ENCODE data around the gene CNTN1. TPM values are rescaled to one million over a fixed set of nuclear protein-coding genes. Genes with fewer than 3 reads are reported as not detected.

CNTN1 gene
- total RNA-seq, 1 experiment from 2014 or later, result 6.5 TPM

- Histone ChIP-seq H4K5ac (ENCODE audit: insufficient read length, low read depth, low read length) (no peak overlapping the region), H2BK12ac (ENCODE audit: insufficient read length, low read depth, low read length) (no peak overlapping the region), H3K14ac (ENCODE audit: insufficient read depth, low read length) (no peak overlapping the region), H2AK5ac (ENCODE audit: insufficient read length, low read length) (no peak overlapping the region), H2BK15ac (ENCODE audit: low read depth, low read length) (no peak overlapping the region), H3K56ac (ENCODE audit: insufficient read length, low read depth, low read length) (no peak overlapping the region), H3K23ac (ENCODE audit: insufficient read length, low read depth, low read length) (no peak overlapping the region), H2BK120ac (ENCODE audit: low read depth, low read length, poor library complexity, severe bottlenecking) (no peak overlapping the region), H3K23me2 (ENCODE audit: insufficient read length, low read depth, low read length, poor library complexity, severe bottlenecking) (no peaks in the 10 kb centered on the region), H3K79me2 (ENCODE audit: insufficient read depth, low read length) (no peaks in the 10 kb centered on the region), H3K27me3 (ENCODE audit: insufficient read depth, low read length) (no peaks in the 10 kb centered on the region), H2BK5ac (ENCODE audit: insufficient read length, low read length) (no peak overlapping the region), H3K79me1 (ENCODE audit: insufficient read depth, low read depth, low read length, poor library complexity, severe bottlenecking) (no peaks in the 10 kb centered on the region), H2BK20ac (ENCODE audit: low read depth, low read length, poor library complexity, severe bottlenecking) (no peak overlapping the region), H3T11ph (ENCODE audit: low read length) (no peak overlapping the region), H3K18ac (ENCODE audit: insufficient read length, low read depth, low read length) (no peak overlapping the region), H4K91ac (ENCODE audit: insufficient read length, low read depth, low read length) (no peak overlapping the region), H3K27ac (ENCODE audit: insufficient read length, low read depth, low read length) (no peak overlapping the region), H3K9me3 (ENCODE audit: control insufficient read depth, low read depth, low read length) (no peaks in the 10 kb centered on the region), H3K4ac (ENCODE audit: low read depth, low read length) (no peak overlapping the region), H3K9ac (ENCODE audit: extremely low read depth, insufficient read length, low read length) (no peak overlapping the region), H4K20me1 (ENCODE audit: control insufficient read depth, insufficient read depth, insufficient read length) (no peaks in the 10 kb centered on the region), H2AFZ (ENCODE audit: low read length) (no peak overlapping the region), H3K4me2 (ENCODE audit: insufficient read depth, insufficient read length, low read length) (no peak overlapping the region), H3K4me1 (ENCODE audit: insufficient read depth, low read length) (no peaks in the 10 kb centered on the region; the same call in 1 of the 2 replicates), H4K8ac (replicated peaks; ENCODE audit: insufficient read length, low read depth, low read length) (no peak overlapping the region)
- peaks cover 0 to 17% (median 10%) of the 10 kb centered on the region in 3 experiments; a peak in 5 of 7 replicates for H3K36me3 Mint-ChIP-seq (ENCODE audit: insufficient read depth in 1 of 3, low read depth in 3 of 3)
- H3K4me1 Mint-ChIP-seq, result peaks cover 15 to 21% of the 10 kb centered on the region in 2 experiments
- H3K4me3 Mint-ChIP-seq, result no peak overlapping the region
- H3K9me3 Mint-ChIP-seq, result peaks cover 8 to 11% of the 10 kb centered on the region in 2 experiments
- no peaks in the 10 kb centered on the region for H3K27me3 Mint-ChIP-seq (ENCODE audit: low read depth)
- TF ChIP-seq CTCF (conservative IDR thresholded peaks at IDR 0.05), result no peak
- no peak overlapping the region for H3K27ac Mint-ChIP-seq
- no peak for DNase-seq
These were observed 46.6 kb downstream of the CNTN1 start for GRCh38 chr12:40738856-40739255.

Data from H9 (cell line).